ENCODE data around the gene POMGNT2. TPM values are rescaled to one million over a fixed set of nuclear protein-coding genes. Genes with fewer than 3 reads are reported as not detected.

Gene POMGNT2
- total RNA-seq, 4 donors from 2014 or later = 20.4 to 72.8 (median 52.4) TPM

GRCh38 chr3:43077707-43078106 lies 28.2 kb downstream of the POMGNT2 start:
- ATAC-seq (no peak), DNase-seq (no peak)
- Histone ChIP-seq H3K9me3 (no peaks in the 10 kb centered on the region), H3K27ac (no peak overlapping the region), H3K27me3 (no peaks in the 10 kb centered on the region), H3K4me3 (no peak overlapping the region), H3K36me3 (peaks cover 0 to 29% of the 10 kb centered on the region in 2 donors), H3K4me1 (no peaks in the 10 kb centered on the region)
- in situ Hi-C loops (cut with MboI; ENCODE audit: low sequenced_read_pairs in 4 of 4) (loop anchor here in 1 of 4 donors (25.0 kb wide), 1 partner anchor 115 kb away; no protein-coding TSS in a partner anchor), intact Hi-C loops (cut with DNase I; ENCODE audit: low total_unique reads) (no loop called here)
- TF ChIP-seq POLR2A (IDR thresholded peaks at IDR 0.05) = no peak
- TF ChIP-seq CTCF (IDR thresholded peaks at IDR 0.05 in 4 of 5, conservative IDR thresholded peaks at IDR 0.05 in 1 of 5) = no peak

- Histone ChIP-seq H3K4me3 (no peak overlapping the region), H3K27me3 (no peaks in the 10 kb centered on the region), H3K36me3 (peaks cover 0 to 29% of the 10 kb centered on the region in 2 donors), H3K9me3 (no peaks in the 10 kb centered on the region), H3K27ac (no peak overlapping the region), H3K4me1 (no peaks in the 10 kb centered on the region)
- TF ChIP-seq CTCF (IDR thresholded peaks at IDR 0.05 in 4 of 5, conservative IDR thresholded peaks at IDR 0.05 in 1 of 5) = no peak
- no peak for TF ChIP-seq POLR2A (IDR thresholded peaks at IDR 0.05)
- no peak for ATAC-seq
- no peak for DNase-seq
- in situ Hi-C loops (cut with MboI; ENCODE audit: low sequenced_read_pairs in 4 of 4) (loop anchor here in 1 of 4 donors (25.0 kb wide), 1 partner anchor 115 kb away; no protein-coding TSS in a partner anchor), intact Hi-C loops (cut with DNase I; ENCODE audit: low total_unique reads) (no loop called here)
Observed at GRCh38 chr3:43077261-43077660, 28.6 kb downstream of the POMGNT2 start.

GRCh38 chr3:43076857-43077256 lies 29.0 kb downstream of the POMGNT2 start:
- ATAC-seq (no peak), DNase-seq (no peak)
- in situ Hi-C loops (cut with MboI; ENCODE audit: low sequenced_read_pairs in 4 of 4) (loop anchor here in 1 of 4 donors (25.0 kb wide), 1 partner anchor 115 kb away; no protein-coding TSS in a partner anchor), intact Hi-C loops (cut with DNase I; ENCODE audit: low total_unique reads) (no loop called here)
- TF ChIP-seq CTCF (IDR thresholded peaks at IDR 0.05 in 4 of 5, conservative IDR thresholded peaks at IDR 0.05 in 1 of 5) = no peak
- no peak for TF ChIP-seq POLR2A (IDR thresholded peaks at IDR 0.05)
- H3K27me3 ChIP-seq = no peaks in the 10 kb centered on the region
- no peak overlapping the region for H3K27ac ChIP-seq
- H3K4me3 ChIP-seq = no peak overlapping the region
- H3K36me3 ChIP-seq = peaks cover 0 to 29% of the 10 kb centered on the region in 2 donors
- H3K9me3 ChIP-seq = no peaks in the 10 kb centered on the region
- H3K4me1 ChIP-seq = no peaks in the 10 kb centered on the region

- intact Hi-C loops (cut with DNase I; ENCODE audit: low total_unique reads) (no loop called here), in situ Hi-C loops (cut with MboI; ENCODE audit: low sequenced_read_pairs in 4 of 4) (loop anchor here in 1 of 4 donors (25.0 kb wide), 1 partner anchor 114 kb away; no protein-coding TSS in a partner anchor)
- no peaks in the 10 kb centered on the region for H3K4me1 ChIP-seq
- H3K9me3 ChIP-seq = no peaks in the 10 kb centered on the region
- no peak overlapping the region for H3K4me3 ChIP-seq
- no peak for ATAC-seq
- H3K27ac ChIP-seq = no peak overlapping the region
- H3K27me3 ChIP-seq = no peaks in the 10 kb centered on the region
- no peak for TF ChIP-seq POLR2A (IDR thresholded peaks at IDR 0.05)
- TF ChIP-seq CTCF (IDR thresholded peaks at IDR 0.05 in 4 of 5, conservative IDR thresholded peaks at IDR 0.05 in 1 of 5) = no peak
- DNase-seq = no peak
- peaks cover 0 to 27% of the 10 kb centered on the region in 2 donors for H3K36me3 ChIP-seq
Observed at GRCh38 chr3:43075904-43076661, 29.8 kb downstream of the POMGNT2 start.

Data from gastrocnemius medialis (tissue), 4 donors.